Suppressor macrophage (primary cell): ENCODE results near the gene LMTK2.

Experiments used
- DNase-seq, 4 experiments: peaks; one replicate each; pipeline ENCODE4 v3.0.0-alpha.2; 2020 to 2022

The LMTK2 gene

GRCh38 chr7:98203261-98203963 lies 96.8 kb downstream of the LMTK2 start:
- no peak for DNase-seq

DNA sequence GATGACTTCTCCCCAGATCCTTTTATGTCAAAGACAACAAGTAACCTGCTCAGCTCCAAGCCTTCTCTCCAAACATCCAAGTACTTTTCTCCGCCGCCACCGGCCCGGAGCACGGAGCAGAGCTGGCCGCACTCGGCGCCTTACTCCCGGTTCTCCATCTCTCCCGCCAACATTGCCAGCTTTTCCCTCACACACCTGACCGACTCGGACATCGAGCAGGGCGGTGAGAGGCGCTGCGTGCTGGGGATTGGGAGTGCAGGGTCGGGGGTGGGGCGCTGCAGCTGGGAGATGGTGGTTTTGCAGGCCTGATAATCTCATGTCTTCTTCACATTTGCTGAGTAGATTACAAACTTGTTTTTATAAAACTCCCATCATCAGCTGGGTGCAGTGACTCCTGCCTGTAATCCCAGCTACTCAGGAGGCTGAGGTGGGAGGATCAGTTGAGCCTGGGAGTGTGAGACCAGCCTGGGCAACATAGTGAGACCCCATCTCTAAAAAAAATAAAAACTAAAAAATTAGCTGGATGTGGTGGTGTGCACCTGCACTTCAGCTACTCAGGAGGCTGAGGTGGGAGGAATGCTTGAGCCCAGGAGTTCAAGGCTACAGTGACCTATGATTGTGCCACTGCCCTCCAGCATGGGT lies 97.4 kb downstream of the LMTK2 start:
- no peak for DNase-seq

DNA sequence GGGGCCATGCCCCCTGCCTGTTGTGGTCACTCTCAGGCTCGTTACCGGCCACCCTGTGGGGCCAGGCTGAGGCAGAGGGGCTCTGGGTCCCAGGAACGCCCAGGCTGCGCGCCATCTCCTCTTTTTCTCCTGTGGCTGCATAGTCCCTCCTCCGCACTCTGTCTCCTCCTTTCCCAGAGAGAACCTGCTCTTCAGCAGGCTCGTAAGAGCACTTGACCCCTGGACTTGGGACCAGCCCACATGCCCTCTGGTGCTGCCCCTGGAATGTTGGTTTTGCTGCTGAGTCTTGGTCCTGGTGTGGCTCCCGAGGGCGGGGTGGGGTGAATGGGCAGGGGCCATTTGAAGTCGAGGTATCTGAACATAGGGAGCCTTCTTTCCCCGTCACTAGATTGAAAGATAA lies 98.0 kb downstream of the LMTK2 start:
- no peak for DNase-seq

- DNase-seq = no peak
These were observed 98.6 kb downstream of the LMTK2 start for GRCh38 chr7:98205162-98205845.

DNA sequence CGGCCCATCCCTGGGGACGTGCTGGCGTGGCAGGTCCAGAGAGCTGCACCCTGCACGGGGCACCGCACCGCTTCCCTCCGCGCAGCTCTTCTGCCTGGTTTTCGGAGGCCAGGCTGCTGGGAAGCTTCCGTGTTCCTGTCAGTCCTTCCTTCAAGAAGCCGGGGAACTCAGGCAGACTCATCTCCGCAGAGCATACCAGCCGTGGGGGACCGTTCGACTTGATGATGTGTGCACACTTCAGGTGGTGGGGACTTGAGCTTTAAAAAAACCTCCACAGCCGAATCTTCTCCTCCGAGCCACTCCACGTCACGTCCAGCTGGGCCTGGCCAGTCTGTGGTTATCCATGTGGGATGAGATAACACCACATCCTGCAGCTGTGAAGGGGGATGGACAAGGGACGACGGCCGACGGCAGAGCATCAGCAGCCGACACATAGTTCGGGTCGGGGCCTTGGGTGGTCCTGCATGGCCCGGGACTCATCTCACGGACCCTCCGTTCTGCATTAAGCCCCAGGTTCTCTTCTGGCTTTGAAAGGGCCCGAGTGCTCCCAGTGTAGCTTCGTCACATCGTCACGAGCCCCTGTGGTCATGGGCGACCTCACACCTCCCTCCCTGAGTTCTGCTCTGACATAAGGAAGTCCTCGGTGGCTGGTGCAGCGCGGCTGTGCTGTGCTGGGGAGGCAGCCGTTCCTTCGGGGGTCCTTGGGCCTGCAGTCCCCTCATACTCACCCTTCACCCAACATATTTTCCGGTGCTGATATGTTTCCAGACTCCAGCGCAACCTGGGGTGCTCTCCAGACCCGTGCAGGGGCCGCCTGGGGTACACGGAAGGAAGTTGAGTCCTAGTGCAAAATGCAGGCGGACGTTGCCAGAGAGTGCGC lies 100.0 kb downstream of the LMTK2 start:
- DNase-seq = no peak

DNA sequence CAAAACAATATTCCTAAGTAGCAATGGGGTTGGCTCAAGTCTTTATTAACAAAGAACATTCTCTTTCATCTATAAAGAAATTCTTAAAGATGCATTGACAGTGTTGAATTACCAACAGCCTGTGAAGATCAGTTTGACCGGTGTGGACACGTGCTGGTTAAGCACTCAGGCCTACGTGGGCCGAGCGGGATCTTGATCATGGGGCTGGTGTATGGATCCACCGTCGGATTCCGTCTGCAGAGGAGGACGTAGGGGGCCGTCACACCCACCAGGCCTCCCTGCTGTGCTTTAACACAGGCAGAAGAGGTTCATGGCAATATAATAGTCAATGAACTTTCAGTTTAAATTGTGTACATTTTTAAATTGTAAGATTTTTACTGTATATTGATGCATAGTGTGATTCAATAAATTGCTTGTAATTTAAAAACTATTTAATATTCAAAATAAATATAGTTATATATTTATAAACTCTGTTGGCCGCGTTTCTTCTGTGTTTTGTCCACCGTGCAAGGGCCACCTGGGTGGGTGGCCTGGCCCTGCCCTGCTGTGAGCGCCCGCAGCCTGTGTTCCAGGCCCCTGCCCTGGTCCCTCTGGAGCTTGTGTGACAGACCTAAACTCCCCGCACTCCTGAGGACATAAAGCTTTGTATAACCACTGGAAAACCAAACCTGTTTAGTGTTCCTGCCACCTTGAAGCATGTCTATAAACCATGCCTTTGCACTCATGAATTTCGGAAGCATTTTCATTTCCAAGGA lies 102.7 kb downstream of the LMTK2 start:
- no peak for DNase-seq

DNA sequence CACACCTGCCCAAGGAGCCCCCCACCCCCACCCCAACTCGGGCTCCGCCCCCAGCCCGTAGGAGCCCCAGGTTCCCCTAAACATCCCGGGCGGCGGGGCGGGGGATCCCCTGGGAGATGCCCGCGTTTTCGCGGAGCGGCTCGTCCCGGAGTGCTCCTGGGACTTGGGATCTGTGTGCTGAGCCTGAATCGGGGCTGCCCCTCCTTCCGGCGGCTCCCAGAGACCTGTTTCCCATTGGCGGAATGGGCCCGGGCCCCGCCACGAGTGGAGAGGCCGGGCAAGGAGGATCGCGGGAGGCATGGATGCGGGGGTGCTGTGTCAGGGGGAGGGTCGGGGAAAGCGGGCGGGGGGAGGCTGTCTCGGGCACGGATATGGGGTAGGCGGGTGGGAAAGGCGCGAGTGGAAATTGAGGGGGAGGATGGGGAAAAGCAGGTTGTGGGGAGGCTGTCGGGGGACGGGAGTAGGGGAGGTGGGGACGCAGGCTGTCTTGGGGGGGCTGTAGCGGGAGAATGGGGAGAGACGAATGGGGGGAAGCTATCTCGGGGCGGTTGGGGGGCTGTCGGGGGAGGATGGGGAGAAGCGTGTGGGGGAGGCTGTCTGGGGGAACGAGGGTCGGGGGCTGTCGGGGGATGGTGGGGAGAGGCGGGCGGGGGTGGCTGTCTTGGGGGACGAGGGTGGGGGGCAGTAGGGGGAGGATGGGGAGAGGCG lies 104.0 kb downstream of the LMTK2 start:
- no peak for DNase-seq

- DNase-seq = peak in 1 of 4 experiments; percentile 29
These were observed 104.6 kb downstream of the LMTK2 start, which contains the start of gene BHLHA15 for GRCh38 chr7:98211221-98211675. BHLHA15 (plus strand) TSS chr7:98211439; CDS start chr7:98212310, 871 bp downstream.

- no peak for DNase-seq
These were observed 105.2 kb downstream of the LMTK2 start for GRCh38 chr7:98211676-98212531.

DNA sequence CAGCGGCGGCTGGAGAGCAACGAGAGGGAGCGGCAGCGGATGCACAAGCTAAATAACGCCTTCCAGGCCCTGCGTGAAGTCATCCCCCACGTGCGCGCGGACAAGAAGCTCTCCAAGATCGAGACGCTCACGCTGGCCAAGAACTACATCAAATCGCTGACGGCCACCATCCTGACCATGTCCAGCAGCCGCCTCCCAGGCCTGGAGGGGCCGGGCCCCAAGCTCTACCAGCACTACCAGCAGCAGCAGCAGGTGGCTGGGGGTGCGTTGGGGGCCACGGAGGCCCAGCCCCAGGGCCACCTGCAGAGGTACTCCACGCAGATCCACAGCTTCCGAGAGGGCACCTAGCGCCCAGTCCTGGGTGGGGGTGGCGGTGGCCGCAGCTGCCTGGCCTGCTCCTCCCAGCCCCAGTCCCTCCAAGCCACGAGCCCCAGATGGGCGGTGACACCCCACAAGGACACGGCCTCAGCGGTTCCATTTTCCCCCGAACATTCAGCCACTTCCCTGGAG lies 105.9 kb downstream of the LMTK2 start:
- DNase-seq = no peak

GRCh38 chr7:98213296-98213887 lies 106.7 kb downstream of the LMTK2 start:
- no peak for DNase-seq

DNA sequence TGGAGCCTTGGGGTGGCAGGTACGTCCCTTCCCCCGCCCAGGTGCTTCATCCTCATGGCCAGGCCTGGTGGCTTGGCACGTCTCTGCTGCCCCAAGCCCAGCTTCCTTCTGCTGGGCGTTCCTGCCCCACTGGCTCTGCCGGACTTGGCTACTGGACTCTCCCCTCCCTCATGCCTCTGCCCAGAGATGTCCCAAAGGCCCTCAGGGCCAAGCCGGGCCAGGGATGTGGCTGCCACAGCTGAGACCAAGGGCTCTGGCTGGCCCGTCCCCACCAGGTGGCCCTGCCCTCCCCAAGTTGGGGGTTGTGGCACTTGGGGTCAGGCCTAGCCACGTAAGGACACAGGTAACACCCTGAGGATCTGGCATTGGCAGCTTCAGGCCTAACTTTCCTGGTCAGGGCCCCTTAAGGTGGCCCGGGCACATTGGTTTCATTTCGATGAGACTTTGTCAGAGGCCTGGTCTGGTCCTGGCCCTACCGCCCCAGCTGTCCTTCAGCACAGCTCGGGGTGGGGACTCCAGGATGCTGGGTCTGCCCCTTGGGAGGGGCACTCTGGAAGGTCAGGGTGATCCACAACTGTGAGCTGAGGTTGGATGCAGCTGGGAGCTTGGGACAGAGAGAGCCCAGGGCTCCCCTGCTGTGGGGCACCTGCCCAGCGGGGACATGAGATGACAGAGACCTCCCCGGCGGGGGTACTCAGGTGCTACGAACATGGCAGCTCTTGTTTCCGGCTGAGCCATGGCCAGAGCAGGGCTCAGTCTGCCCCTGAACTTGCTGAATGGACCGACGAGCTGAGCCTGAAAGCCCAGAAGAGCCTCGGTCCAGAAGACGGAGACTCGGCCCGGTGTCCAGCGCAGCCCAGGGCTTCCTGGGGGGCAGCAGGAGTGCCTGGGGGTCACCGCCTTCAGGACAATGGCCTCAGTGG lies 107.5 kb downstream of the LMTK2 start:
- no peak for DNase-seq

DNA sequence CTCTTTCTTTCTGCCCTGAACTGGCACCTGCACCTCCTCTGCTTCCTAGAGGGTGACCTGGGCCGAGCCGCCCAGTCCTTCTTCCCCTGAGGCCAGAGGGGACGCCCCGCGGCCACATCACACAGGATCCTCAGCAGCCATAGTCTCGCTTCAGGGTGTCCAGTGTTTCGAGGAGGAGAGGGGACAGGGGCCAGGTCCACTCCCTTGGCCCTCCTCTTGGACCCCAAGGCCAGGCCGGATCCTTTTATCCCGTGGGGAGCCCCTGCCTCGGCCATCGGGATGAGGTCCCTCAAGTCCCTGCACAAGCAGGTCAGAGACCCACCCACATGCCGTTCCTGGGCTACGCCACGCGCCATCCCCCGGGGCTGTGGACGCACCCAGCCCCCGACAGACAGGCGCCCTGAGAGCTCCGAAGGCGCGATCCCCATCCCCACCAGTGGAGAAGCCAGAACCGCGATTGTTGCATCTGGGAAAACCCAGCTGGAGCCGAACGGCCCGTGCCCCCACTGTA lies 108.2 kb downstream of the LMTK2 start:
- DNase-seq = no peak

- no peak for DNase-seq
These were observed 109.2 kb downstream of the LMTK2 start for GRCh38 chr7:98215561-98216495.

DNA sequence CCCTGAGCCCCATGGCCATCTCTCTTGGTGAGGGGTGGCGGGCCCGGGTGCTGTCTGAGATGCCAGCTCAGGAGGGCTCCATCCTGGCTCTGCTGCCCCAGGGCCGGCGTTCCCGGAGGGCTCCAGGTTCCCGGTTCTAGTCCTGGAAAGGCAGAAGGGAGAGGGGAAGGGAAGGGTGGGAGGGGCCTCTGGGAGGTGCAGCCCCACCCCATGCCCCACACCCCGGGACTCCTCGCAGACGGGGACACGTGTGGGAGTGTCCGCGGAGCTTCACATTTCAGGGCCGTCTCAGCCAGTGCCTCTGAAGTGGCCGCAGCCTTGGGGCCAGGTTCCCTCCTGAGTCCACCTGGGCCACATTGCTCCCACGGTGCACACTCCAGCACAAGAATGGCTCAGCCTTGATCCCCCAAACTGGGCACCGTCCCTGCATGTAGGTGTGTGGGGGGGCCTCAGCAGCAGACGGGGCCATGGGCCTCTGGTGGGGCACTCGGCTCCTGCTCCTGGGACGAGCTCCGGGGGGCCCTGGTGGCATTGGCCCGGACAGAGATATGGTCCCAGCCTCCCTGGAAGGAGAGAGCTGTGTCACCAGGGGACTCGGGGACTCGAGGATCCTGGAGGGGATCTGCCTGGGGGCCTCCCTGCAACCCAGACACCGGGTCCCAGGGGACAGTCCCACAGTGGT lies 110.4 kb downstream of the LMTK2 start:
- no peak for DNase-seq
